Measurements from ENCODE around the gene RHOU.

DNA sequence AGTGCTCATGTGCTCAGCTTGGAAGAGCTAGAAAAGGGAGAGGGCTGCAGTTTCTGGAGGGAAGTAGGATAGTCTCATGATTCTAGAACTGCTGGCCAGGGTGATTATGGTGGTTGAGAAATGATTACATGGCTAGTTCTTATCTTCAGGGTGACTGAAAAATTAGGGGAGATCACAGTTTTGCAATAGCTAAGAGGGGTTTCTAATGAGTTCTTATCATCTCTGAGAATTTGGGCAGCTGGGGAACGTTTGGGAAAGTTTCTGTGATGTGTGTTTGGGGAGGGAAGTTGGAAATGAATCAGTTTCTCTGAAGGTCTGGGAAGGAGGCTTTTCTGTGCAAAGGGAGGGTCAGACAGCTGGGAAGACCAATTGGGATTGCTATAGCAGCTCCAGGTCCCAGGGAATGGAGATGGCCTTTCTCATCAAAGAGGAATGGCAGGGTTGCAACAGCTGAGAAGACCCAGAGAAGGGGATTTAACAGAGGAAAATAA is 7.6 kb upstream of the RHOU start:
- TF ChIP-seq, protein P1, sequence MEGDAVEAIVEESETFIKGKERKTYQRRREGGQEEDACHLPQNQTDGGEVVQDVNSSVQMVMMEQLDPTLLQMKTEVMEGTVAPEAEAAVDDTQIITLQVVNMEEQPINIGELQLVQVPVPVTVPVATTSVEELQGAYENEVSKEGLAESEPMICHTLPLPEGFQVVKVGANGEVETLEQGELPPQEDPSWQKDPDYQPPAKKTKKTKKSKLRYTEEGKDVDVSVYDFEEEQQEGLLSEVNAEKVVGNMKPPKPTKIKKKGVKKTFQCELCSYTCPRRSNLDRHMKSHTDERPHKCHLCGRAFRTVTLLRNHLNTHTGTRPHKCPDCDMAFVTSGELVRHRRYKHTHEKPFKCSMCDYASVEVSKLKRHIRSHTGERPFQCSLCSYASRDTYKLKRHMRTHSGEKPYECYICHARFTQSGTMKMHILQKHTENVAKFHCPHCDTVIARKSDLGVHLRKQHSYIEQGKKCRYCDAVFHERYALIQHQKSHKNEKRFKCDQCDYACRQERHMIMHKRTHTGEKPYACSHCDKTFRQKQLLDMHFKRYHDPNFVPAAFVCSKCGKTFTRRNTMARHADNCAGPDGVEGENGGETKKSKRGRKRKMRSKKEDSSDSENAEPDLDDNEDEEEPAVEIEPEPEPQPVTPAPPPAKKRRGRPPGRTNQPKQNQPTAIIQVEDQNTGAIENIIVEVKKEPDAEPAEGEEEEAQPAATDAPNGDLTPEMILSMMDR (conservative IDR thresholded peaks at IDR 0.05): no peak
- no peak for TF ChIP-seq EZH2 (IDR thresholded peaks at IDR 0.05; ENCODE audit: low read depth)
